Measurements from ENCODE around the gene NRXN3.

NRXN3 gene

GRCh38 chr14:79822034-79822433 lies 1651.9 kb downstream of the NRXN3 start:
- DNase-seq, result no peak

- DNase-seq, result no peak
These were observed 1654.9 kb downstream of the NRXN3 start for GRCh38 chr14:79825046-79825521.

DNA sequence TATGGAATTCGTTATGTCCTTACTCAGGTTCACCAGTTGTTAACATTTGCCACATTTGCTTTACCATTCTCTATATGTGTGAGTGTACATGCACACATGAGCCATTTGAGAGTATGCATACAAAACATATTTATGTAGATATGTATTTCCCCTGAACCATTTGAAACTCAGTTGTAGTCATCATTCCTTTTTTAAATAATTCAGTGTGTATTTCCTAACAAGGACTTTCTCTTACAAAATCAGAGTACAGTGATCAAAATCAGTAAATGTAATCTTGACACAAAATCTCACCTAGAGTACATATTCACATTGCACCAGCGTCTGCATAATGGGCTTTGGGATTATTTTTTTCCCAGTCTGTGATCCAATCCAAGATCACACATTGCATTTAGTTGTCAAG lies 1656.2 kb downstream of the NRXN3 start:
- DNase-seq, result no peak

DNA sequence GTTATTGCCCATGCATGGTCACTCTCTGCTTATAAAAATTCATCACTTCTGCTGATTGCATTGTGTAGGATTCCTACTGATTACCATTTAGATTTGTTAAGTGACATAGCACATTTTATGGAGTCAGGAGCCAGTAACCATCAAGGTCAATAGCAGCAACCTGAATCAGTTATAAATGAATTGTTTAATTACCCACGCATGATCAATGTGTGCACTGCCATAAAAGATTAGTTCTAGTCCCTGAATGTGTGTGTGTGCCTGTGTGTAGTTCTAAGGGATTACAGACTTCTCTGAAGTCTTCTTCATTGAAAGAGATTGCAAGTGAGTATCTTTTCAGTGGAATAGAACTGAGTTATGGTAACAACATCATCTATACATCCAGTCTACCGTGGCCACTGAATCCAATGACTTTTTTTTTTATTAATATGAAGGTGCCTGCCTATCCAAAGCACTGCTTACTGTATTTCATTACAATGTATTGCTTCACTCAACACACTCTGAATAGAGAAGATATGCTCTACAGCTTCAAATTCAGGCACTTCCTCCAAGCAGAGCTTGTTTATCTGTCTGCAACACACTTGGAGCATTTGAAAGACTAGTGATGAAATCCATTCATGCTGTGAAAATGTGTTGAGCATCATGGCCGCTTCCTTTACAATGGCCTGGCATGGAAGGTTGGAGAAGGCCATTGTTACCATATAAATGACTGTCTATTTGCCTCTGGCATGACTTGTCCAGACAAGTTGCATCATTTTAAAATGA lies 1659.4 kb downstream of the NRXN3 start:
- DNase-seq, result no peak

DNA sequence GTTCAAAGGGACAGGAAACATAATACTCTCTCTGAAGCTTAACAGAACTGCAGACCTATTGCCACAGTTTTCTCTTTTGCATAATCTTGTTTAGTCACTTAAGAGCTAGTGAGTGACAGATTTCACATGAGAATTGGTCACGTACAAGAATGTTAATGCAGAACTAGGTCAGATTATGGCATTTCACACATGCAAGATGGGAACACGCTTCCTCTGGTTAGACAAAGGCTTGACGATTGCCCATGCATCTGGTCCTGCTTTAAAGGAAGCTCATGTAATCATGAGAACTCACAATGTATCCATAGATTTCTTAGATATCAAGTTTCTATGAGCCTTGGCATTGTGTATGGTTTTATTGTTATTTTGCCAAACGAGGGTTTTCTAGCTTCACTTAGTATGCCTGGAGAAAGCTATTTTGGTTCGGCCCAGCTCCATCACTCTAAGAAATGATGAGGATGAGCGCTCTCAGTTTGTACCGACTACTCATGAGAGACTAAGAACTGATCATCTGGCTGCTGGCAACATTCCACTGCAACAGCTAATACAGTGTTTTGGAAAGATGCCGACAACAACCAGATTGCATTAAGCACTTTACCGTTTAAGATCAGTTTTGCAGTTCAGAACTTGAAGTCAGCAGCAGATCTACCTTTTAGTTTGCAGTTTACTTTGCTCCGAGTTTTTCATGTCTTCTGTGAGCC lies 1661.2 kb downstream of the NRXN3 start:
- no peak for DNase-seq

DNA sequence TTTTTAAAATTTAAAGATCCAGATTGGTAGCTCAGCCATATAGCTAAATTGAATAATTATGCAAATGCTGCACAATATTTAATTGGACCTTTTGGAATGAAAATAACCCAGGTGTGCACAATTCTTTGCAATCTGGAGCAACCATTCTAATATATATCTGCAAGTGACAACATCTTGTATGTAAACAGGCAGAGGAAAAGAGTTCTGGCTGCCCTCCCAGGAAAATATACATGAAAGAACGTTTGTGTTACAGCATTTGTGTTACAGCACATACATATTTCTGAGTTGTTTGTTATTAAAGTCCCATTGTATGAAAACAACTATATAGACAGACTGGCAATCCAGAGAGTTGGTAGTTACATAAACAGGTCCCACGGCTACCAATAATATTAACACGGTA lies 1663.6 kb downstream of the NRXN3 start:
- DNase-seq, result no peak

- DNase-seq, result no peak
These were observed 1664.7 kb downstream of the NRXN3 start for GRCh38 chr14:79834868-79835267.

DNA sequence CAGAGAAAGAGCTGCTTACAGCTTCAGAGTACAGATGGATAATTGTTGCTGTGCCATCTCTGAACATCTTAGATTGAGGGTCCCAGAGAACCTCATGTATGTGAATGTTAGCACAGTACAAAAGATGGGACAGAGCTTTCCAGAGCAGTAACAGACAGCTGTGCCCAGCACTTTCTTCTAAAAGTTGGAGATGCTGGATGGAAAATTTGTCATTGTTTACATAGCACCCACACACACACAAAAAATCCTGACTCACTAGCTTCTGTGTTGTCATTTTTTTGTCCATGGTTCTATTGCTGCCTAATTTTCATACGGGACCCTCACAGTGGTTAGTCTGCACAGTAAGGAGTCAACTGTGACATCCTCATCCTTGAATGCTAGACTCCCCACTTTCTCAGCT lies 1666.4 kb downstream of the NRXN3 start:
- DNase-seq, result no peak

GRCh38 chr14:79837699-79838098 lies 1667.5 kb downstream of the NRXN3 start:
- DNase-seq, result no peak

- no peak for DNase-seq
These were observed 1669.9 kb downstream of the NRXN3 start for GRCh38 chr14:79840103-79840502.

- no peak for DNase-seq
These were observed 1670.7 kb downstream of the NRXN3 start for GRCh38 chr14:79840831-79841230.

DNA sequence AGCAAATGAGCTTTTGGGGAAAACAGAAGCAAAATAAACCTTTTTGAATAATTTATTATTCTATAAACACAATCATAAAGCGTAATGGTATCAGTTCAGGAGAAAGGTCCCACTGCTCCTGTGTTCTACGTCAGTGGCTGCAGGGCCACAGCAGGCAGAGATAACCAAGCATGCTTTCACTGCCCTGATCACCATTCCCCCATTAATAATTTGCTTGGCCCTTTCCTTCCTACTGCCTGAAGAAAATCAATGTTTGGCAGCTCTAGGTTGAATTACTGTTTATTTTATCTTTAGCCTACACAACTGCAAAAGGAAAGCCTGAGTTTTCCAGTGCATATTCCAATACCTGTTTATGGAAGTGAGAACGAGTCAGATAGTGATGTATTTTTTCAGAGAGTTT lies 1671.3 kb downstream of the NRXN3 start:
- no peak for DNase-seq

GRCh38 chr14:79842270-79842669 lies 1672.1 kb downstream of the NRXN3 start:
- no peak for DNase-seq

- no peak for DNase-seq
These were observed 1683.0 kb downstream of the NRXN3 start for GRCh38 chr14:79852950-79853744.

- DNase-seq, result no peak
These were observed 1685.6 kb downstream of the NRXN3 start for GRCh38 chr14:79855789-79856188.

GRCh38 chr14:79856381-79856780 lies 1686.2 kb downstream of the NRXN3 start:
- DNase-seq, result no peak

DNA sequence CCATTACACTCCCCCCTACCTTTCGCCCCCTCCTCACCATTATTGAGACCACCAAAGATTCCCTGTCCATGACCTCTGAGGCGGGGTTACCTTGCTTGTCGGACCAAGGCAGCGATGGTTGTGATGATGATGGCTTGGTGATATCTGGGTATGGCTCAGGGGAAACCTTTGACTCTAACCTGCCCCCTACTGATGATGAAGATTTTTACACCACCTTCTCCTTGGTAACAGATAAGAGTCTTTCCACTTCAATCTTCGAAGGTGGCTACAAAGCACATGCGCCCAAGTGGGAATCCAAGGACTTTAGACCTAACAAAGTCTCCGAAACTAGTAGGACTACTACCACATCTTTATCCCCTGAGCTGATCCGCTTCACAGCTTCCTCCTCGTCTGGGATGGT lies 1690.9 kb downstream of the NRXN3 start:
- DNase-seq, result no peak

GRCh38 chr14:79862045-79862444 lies 1691.9 kb downstream of the NRXN3 start:
- DNase-seq, result no peak

DNA sequence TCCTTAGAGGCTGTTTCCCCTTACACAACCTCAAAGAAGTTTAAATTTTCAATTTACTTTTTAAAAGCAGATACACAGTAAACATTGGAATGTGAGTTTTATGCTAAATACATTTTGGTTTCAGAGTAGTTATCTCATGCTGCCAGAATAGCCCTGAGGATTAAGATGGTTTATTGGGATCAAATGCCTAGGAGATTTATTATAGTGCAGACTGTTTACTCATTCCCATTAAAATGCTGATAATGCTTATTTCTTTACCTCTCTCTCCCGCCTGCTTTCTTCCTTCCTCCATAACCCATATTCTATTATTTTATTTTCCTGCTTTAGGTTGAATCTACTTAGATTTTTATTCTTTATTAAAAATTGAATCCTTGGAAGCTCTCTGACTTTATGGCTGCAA lies 1701.0 kb downstream of the NRXN3 start:
- no peak for DNase-seq

DNA sequence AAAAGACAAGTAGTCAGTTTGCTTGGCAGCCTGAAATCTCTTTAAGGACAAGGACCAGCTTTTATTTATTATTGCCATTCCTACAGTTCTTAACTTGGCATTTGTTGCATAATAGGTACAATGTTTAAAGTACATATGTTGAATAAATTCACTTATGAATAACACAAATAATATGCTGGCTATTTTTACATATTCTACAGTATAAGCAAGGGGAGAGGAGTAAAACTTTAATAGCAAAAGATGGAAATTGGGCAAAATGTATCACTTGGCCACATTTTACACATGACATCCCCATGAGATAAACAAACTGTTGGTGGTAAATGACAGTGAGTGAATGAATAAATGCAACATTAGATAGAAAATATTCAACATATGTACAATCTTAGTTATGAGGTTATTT lies 1708.1 kb downstream of the NRXN3 start:
- DNase-seq, result no peak

DNA sequence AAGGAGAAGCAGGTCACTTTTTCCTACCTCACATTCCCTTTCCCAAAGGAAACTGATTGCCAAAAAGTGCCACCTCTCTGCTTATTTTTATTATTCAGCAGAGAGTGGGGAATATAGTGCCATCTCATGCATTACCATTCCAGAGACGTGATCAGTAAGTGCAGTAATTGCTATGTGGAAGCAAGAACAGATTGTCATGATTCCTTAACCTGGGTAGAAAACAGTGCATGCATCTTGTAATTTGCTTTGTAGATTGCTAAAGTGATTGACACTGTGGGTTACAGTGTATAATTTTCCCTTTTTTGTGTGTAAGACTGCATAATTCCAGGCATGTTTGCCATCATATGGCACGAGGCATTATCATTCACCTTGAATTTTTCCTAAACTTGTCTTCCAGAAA lies 1708.6 kb downstream of the NRXN3 start:
- no peak for DNase-seq

- no peak for DNase-seq
These were observed 1711.1 kb downstream of the NRXN3 start for GRCh38 chr14:79881299-79881698.

DNA sequence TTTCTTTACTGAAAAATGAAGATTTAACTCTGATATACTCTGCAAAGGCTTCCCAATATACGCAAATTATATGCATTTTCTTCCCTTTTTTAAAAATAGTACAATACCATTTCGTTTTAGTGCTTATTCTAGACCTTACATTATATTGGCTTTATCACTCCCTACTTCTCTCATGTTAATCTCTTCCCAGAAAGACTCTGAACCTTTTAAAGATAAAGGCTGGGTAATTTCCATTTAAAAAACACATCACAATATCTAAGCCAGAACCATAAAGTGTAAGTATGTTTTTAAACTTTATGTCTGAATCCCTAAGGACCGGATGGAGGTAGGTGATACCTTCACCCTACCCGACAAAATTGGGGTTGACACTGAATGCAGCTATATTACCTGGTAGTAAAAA lies 1720.4 kb downstream of the NRXN3 start:
- DNase-seq, result no peak

- no peak for DNase-seq
These were observed 1725.8 kb downstream of the NRXN3 start for GRCh38 chr14:79896009-79896408.
